ENCODE measurements around the gene DCLK3. TPM values are rescaled to one million over a fixed set of nuclear protein-coding genes. Genes with fewer than 3 reads are reported as not detected.

The DCLK3 gene
- total RNA-seq, 1 experiment from 2014 or later, result 0.06 TPM

DNA sequence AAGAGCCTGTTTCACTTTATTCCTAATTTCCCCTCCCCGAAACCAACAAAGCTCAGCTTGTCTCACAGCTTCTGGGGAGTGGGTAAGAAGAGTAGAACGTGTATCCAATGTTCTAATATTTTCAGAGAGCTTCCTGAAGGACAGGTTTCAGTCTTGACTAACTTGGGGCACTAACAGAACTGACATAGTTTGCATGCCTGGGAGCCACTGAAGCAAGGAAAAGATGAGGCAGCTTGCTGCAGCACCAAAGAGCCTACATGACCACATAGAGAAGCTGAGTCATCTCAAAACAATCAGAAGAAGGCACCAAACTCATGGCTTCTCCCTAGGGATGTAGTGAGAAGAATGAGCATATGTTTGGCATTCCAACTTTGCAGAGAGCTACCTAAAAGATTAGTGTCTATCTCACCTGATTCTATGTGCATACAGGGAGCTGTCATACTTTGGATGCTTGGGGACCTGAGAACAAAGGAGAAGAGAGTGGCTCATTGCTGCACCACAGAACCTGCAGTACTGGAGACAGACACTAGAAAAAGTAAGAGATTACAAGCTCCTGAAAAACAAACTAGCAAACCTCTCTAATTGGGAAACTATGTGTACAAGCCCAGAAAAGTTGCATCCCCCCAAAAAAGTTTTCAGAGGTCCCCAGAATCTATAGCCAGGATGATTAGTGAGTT lies 86.9 kb downstream of the DCLK3 start:
- ChIA-PET POLR2A (ENCODE audit: low non-redundant PET) (interaction anchor here (0.6 kb wide), 1 partner anchor 9 kb away, joined by 4 read pairs; no protein-coding TSS in a partner anchor), CTCF (no interaction called here)
- peaks cover 31% of the 10 kb centered on the region for H3K9me3 ChIP-seq (ENCODE audit: low read depth, low read length, poor library complexity, severe bottlenecking)
- H3K27ac ChIP-seq (ENCODE audit: low read depth, low read length, poor library complexity, severe bottlenecking), result peak overlapping the region; percentile 73
- no peaks in the 10 kb centered on the region for H3K4me1 ChIP-seq (ENCODE audit: insufficient read depth, low read length, poor library complexity, severe bottlenecking)
- no peaks in the 10 kb centered on the region for H3K27me3 ChIP-seq (replicated peaks; ENCODE audit: insufficient read depth, low read depth, low read length, poor library complexity)
- peak; percentile 88 for DNase-seq (ENCODE audit: low spot score)
- BruUV-seq (replicated peaks), result no TSS peak
- no peak for TF ChIP-seq EZH2 (IDR thresholded peaks at IDR 0.05; ENCODE audit: borderline replicate concordance, low read depth, low read length, poor library complexity, severe bottlenecking)
- TF ChIP-seq, protein P1, sequence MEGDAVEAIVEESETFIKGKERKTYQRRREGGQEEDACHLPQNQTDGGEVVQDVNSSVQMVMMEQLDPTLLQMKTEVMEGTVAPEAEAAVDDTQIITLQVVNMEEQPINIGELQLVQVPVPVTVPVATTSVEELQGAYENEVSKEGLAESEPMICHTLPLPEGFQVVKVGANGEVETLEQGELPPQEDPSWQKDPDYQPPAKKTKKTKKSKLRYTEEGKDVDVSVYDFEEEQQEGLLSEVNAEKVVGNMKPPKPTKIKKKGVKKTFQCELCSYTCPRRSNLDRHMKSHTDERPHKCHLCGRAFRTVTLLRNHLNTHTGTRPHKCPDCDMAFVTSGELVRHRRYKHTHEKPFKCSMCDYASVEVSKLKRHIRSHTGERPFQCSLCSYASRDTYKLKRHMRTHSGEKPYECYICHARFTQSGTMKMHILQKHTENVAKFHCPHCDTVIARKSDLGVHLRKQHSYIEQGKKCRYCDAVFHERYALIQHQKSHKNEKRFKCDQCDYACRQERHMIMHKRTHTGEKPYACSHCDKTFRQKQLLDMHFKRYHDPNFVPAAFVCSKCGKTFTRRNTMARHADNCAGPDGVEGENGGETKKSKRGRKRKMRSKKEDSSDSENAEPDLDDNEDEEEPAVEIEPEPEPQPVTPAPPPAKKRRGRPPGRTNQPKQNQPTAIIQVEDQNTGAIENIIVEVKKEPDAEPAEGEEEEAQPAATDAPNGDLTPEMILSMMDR (conservative IDR thresholded peaks at IDR 0.05; ENCODE audit: low read depth, low read length), result no peak
- intact Hi-C loops (cut with micrococcal nuclease; ENCODE audit: unreplicated experiment), result no loop called here
- H3K4me3 ChIP-seq (ENCODE audit: low read depth, low read length, poor library complexity, severe bottlenecking), result no peak overlapping the region
- no peaks in the 10 kb centered on the region for H3K36me3 ChIP-seq (ENCODE audit: insufficient read depth, low read length, poor library complexity, severe bottlenecking)

DNA sequence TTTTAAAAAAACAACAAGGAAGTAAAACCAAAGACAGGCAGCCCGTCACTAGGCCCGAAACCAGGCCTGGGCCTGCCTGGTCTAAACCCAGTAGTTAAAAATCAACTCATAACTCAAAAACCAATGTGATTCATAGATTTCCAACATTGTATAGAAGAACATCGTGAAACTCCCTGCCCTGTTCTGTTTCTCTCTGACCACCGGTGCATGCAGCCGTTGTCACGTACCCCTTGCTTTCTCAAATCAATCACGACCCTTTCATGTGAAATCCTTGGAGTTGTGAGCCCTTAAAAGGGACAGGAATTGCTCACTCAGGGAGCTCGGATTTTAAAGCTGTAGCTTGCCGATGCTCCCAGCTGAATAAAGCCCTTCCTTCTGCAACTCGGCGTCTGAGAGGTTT lies 89.5 kb downstream of the DCLK3 start:
- POLR2A ChIA-PET (ENCODE audit: low non-redundant PET), result no interaction called here
- BruUV-seq (replicated peaks), result no TSS peak
- CTCF ChIA-PET, result no interaction called here
- intact Hi-C loops (cut with micrococcal nuclease; ENCODE audit: unreplicated experiment), result no loop called here
- peaks cover 17% of the 10 kb centered on the region for H3K9me3 ChIP-seq (ENCODE audit: low read depth, low read length, poor library complexity, severe bottlenecking)
- H3K4me3 ChIP-seq (ENCODE audit: low read depth, low read length, poor library complexity, severe bottlenecking), result no peak overlapping the region
- H3K27me3 ChIP-seq (replicated peaks; ENCODE audit: insufficient read depth, low read depth, low read length, poor library complexity), result no peaks in the 10 kb centered on the region
- no peak for DNase-seq (ENCODE audit: low spot score)
- no peak overlapping the region for H3K27ac ChIP-seq (ENCODE audit: low read depth, low read length, poor library complexity, severe bottlenecking)
- H3K36me3 ChIP-seq (ENCODE audit: insufficient read depth, low read length, poor library complexity, severe bottlenecking), result no peaks in the 10 kb centered on the region
- TF ChIP-seq, protein P1 (conservative IDR thresholded peaks at IDR 0.05; ENCODE audit: low read depth, low read length), result no peak
- no peak for TF ChIP-seq EZH2 (IDR thresholded peaks at IDR 0.05; ENCODE audit: borderline replicate concordance, low read depth, low read length, poor library complexity, severe bottlenecking)
- no peaks in the 10 kb centered on the region for H3K4me1 ChIP-seq (ENCODE audit: insufficient read depth, low read length, poor library complexity, severe bottlenecking)

DNA sequence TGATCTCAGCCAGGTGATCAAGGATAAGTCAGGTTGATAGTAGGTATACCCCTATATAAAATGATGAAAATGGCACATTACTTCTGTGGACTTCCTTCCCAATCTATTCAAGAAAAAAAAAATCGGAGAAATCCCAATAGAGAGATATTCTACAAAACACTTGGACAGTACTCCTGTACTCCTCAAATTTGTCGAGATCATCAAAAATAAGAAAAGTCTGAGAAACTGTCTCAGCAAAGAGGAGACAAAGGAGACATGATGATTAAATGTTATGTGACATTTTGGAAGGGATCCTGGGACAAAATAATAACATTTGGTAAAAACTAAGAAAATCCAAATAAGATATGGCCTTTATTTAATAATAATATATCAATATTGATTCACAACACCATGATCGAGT lies 94.6 kb downstream of the DCLK3 start:
- POLR2A ChIA-PET (ENCODE audit: low non-redundant PET), result no interaction called here
- H3K27ac ChIP-seq (ENCODE audit: low read depth, low read length, poor library complexity, severe bottlenecking), result no peak overlapping the region
- H3K4me1 ChIP-seq (ENCODE audit: insufficient read depth, low read length, poor library complexity, severe bottlenecking), result no peaks in the 10 kb centered on the region
- TF ChIP-seq EZH2 (IDR thresholded peaks at IDR 0.05; ENCODE audit: borderline replicate concordance, low read depth, low read length, poor library complexity, severe bottlenecking), result no peak
- TF ChIP-seq, protein P1 (conservative IDR thresholded peaks at IDR 0.05; ENCODE audit: low read depth, low read length), result no peak
- H3K27me3 ChIP-seq (replicated peaks; ENCODE audit: insufficient read depth, low read depth, low read length, poor library complexity), result no peaks in the 10 kb centered on the region
- DNase-seq (ENCODE audit: low spot score), result no peak
- H3K4me3 ChIP-seq (ENCODE audit: low read depth, low read length, poor library complexity, severe bottlenecking), result no peak overlapping the region
- H3K9me3 ChIP-seq (ENCODE audit: low read depth, low read length, poor library complexity, severe bottlenecking), result no peaks in the 10 kb centered on the region
- BruUV-seq (replicated peaks), result no TSS peak
- no peaks in the 10 kb centered on the region for H3K36me3 ChIP-seq (ENCODE audit: insufficient read depth, low read length, poor library complexity, severe bottlenecking)
- intact Hi-C loops (cut with micrococcal nuclease; ENCODE audit: unreplicated experiment), result no loop called here
- CTCF ChIA-PET, result no interaction called here
